AG04449 (cell line): ENCODE results near the gene OR2M3.
"Not testable (repeated sequence)": the region's sequence is repeated elsewhere in the genome, so short reads cannot be mapped to it uniquely, and the experiment has no call there.

Experiments
- CTCF ChIA-PET: fragments of 350-600 bp; formaldehyde crosslinking; extraction: SDS; loops from one replicate; lab custom pipeline; 2021; ENCODE audit warnings: antibody characterized with exemption; lab: Yijun Ruan, JAX
- POLR2A ChIA-PET: fragments of 400-600, 350-600 bp; formaldehyde crosslinking; extraction: SDS; loops from one replicate; lab custom pipeline; 2020; ENCODE audit warnings: antibody characterized with exemption, inconsistent platforms; lab: Yijun Ruan, JAX
- DNase-seq: peaks from one replicate; pipeline ENCODE4 v3.0.0-alpha.2; 2010; ENCODE audit warnings: low read depth, low spot score
- H3K4me3 ChIP-seq: 2 replicates; pipeline ENCODE4 v1.5.1; 2011; ENCODE audit warnings: low read depth, mild to moderate bottlenecking, control low read depth, low read length
- CTCF ChIP-seq: IDR thresholded peaks from one replicate; pipeline ENCODE4 v1.5.1; 2011; ENCODE audit warnings: mild to moderate bottlenecking, moderate library complexity, low read length, control low read depth, inconsistent platforms; ENCODE audit not compliant: insufficient read depth; ENCODE audit errors: missing control alignments

OR2M3 gene

GRCh38 chr1:248229360-248229908 is 32.4 kb downstream of the OR2M3 start:
- no peak for TF ChIP-seq CTCF
- H3K4me3 ChIP-seq, result no peak overlapping the region
- CTCF ChIA-PET, result no interaction called here
- POLR2A ChIA-PET, result no interaction called here
- no peak for DNase-seq

- ChIA-PET POLR2A (no interaction called here), CTCF (no interaction called here)
- no peak within 1 kb of the TSS for H3K4me3 ChIP-seq
- TF ChIP-seq CTCF, result no peak
- no peak for DNase-seq
These were observed 34.1 kb downstream of the OR2M3 start, which contains the start of gene OR2M4 for GRCh38 chr1:248231117-248231516. Gene OR2M4, plus strand, starts transcription at chr1:248231417. Its CDS starts 7,512 bp downstream, at chr1:248238929.

- no peak for DNase-seq
- no peak for TF ChIP-seq CTCF
- POLR2A ChIA-PET, result no interaction called here
- H3K4me3 ChIP-seq, result no peak overlapping the region
- CTCF ChIA-PET, result no interaction called here
These were observed 42.4 kb downstream of the OR2M3 start for GRCh38 chr1:248239478-248239877.

GRCh38 chr1:248243204-248243603 is 46.1 kb downstream of the OR2M3 start:
- H3K4me3 ChIP-seq, result no peak overlapping the region
- DNase-seq, result no peak
- TF ChIP-seq CTCF, result no peak
- CTCF ChIA-PET, result interaction anchor here (1.1 kb wide), 1 partner anchor 561 kb away, joined by 4 read pairs; no protein-coding TSS in a partner anchor
- POLR2A ChIA-PET, result no interaction called here

- POLR2A ChIA-PET, DNase-seq, H3K4me3 ChIP-seq, CTCF ChIA-PET: not testable (repeated sequence)
These were observed 62.2 kb downstream of the OR2M3 start for GRCh38 chr1:248259309-248259708.
